Trophoblast cell (in vitro differentiated cells and primary cell): ENCODE data around the gene MACROD2.

Experiments
- DNase-seq, 2 donors: peaks; one replicate each; pipeline ENCODE4 v3.0.0-alpha.2; 2016
- H2AFZ ChIP-seq: 2 replicates; pipeline ENCODE4 v1.6.1; 2013; ENCODE audit warnings: low read length, moderate library complexity, mild to moderate bottlenecking; ENCODE audit not compliant: insufficient read depth, poor library complexity
- H2AK5ac ChIP-seq: 2 replicates; pipeline ENCODE4 v1.6.1; 2013; ENCODE audit warnings: mild to moderate bottlenecking, low read length
- H2BK120ac ChIP-seq: 2 replicates; pipeline ENCODE4 v1.6.1; 2013; ENCODE audit warnings: low read length, mild to moderate bottlenecking, moderate library complexity; ENCODE audit not compliant: insufficient read depth, poor library complexity
- H2BK12ac ChIP-seq: 2 replicates; pipeline ENCODE4 v1.6.1; 2013; ENCODE audit warnings: mild to moderate bottlenecking, low read length, moderate library complexity
- H2BK5ac ChIP-seq: 2 replicates; pipeline ENCODE4 v1.6.1; 2013; ENCODE audit warnings: low read length, low read depth, moderate library complexity, mild to moderate bottlenecking; ENCODE audit not compliant: poor library complexity
- H3K14ac ChIP-seq: 2 replicates; pipeline ENCODE4 v1.6.1; 2013; ENCODE audit warnings: mild to moderate bottlenecking, low read length
- H3K18ac ChIP-seq: 2 replicates; pipeline ENCODE4 v1.6.1; 2013; ENCODE audit warnings: mild to moderate bottlenecking, low read length
- H3K23ac ChIP-seq: 2 replicates; pipeline ENCODE4 v1.6.1; 2013; ENCODE audit warnings: low read length
- H3K27ac ChIP-seq: 2 replicates; pipeline ENCODE4 v1.5.1; 2013; ENCODE audit warnings: low read depth, mild to moderate bottlenecking, inconsistent platforms, low read length, moderate library complexity
- H3K27me3 ChIP-seq: 2 replicates; pipeline ENCODE4 v1.6.1; 2013; ENCODE audit warnings: inconsistent platforms, mild to moderate bottlenecking, low read length, moderate library complexity; ENCODE audit not compliant: insufficient read depth
- H3K36me3 ChIP-seq, 2 experiments: 1 replicate in 1 of 2; 2 replicates in 1 of 2; pipeline ENCODE4 v1.6.1; 2013; ENCODE audit warnings: low read length in 2 of 2, mild to moderate bottlenecking in 2 of 2, moderate library complexity in 1 of 2; ENCODE audit not compliant: insufficient read depth in 2 of 2, control insufficient read depth in 1 of 2
- H3K4ac ChIP-seq: 2 replicates; pipeline ENCODE4 v1.6.1; 2013; ENCODE audit warnings: low read depth, mild to moderate bottlenecking, low read length, moderate library complexity
- H3K4me1 ChIP-seq, 2 experiments: 1 replicate in 1 of 2; 2 replicates in 1 of 2; pipeline ENCODE4 v1.6.1; 2013; ENCODE audit warnings: low read length in 2 of 2, mild to moderate bottlenecking in 2 of 2, moderate library complexity in 1 of 2; ENCODE audit not compliant: insufficient read depth in 2 of 2, control insufficient read depth in 1 of 2
- H3K4me2 ChIP-seq: 2 replicates; pipeline ENCODE4 v1.6.1; 2013; ENCODE audit warnings: inconsistent platforms, mild to moderate bottlenecking, low read length, moderate library complexity
- H3K4me3 ChIP-seq: 2 replicates; pipeline ENCODE4 v1.5.1; 2013; ENCODE audit warnings: mild to moderate bottlenecking, low read depth, low read length, inconsistent platforms
- H3K79me1 ChIP-seq: one replicate; pipeline ENCODE4 v1.6.1; 2013; ENCODE audit warnings: low read length
- H3K79me2 ChIP-seq: 2 replicates; pipeline ENCODE4 v1.6.1; 2013; ENCODE audit warnings: low read length, mild to moderate bottlenecking; ENCODE audit not compliant: control insufficient read depth, insufficient read depth, poor library complexity
- H3K9ac ChIP-seq: 2 replicates; pipeline ENCODE4 v1.6.1; 2013; ENCODE audit warnings: mild to moderate bottlenecking, low read length
- H3K9me3 ChIP-seq: 2 replicates; pipeline ENCODE4 v1.6.1; 2013; ENCODE audit warnings: low read depth, mild to moderate bottlenecking, control low read depth, inconsistent platforms, low read length; ENCODE audit not compliant: insufficient read depth
- H4K12ac ChIP-seq: 2 replicates; pipeline ENCODE4 v1.6.1; 2013; ENCODE audit warnings: low read depth, mild to moderate bottlenecking, low read length, moderate library complexity
- H4K8ac ChIP-seq: 2 replicates; pipeline ENCODE4 v1.6.1; 2013; ENCODE audit warnings: low read depth, mild to moderate bottlenecking, low read length, moderate library complexity
- H4K91ac ChIP-seq: one replicate; pipeline ENCODE4 v1.6.1; 2013; ENCODE audit warnings: low read depth, mild to moderate bottlenecking, low read length, moderate library complexity
- WGBS: extraction: QIAGEN DNeasy Blood & Tissue Kit; methylation state at CpG from one replicate; pipeline ENCODE4 v1.1.7; 2013; ENCODE audit warnings: missing lambda C conversion rate; ENCODE audit not compliant: insufficient read length, insufficient coverage; ENCODE audit errors: extremely low coverage; 5-methylcytosine and 5-hydroxymethylcytosine counted together

MACROD2 gene

DNA sequence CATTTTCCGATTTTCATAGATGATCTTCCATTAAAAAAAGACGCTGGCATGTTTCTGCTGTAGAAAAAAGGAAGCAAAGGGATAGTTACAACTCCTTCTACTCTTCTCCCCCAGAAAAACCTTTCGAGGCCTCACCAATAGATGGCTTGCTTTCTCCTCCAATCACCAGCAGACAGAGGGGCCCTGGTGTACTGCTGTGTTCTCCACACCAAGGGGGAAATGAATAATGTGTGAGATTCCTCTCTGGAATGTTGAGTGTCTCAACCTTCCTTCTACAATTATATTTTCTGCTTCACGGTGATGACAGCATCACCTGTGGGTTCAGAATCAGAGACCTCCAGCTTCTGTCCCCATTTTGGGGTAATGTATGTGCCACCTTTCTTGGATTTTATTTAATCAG lies 527.8 kb downstream of the MACROD2 start:
- Histone ChIP-seq H3K18ac (no peak overlapping the region), H4K8ac (no peak overlapping the region), H3K27ac (no peak overlapping the region), H4K12ac (no peak overlapping the region), H3K79me2 (no peaks in the 10 kb centered on the region), H3K4ac (no peak overlapping the region), H3K36me3 (no peaks in the 10 kb centered on the region), H3K9ac (no peak overlapping the region), H3K4me2 (no peak overlapping the region), H3K23ac (no peak overlapping the region), H3K79me1 (no peaks in the 10 kb centered on the region), H2AFZ (no peak overlapping the region), H3K4me1 (no peaks in the 10 kb centered on the region), H2BK12ac (no peak overlapping the region), H3K27me3 (no peaks in the 10 kb centered on the region), H2AK5ac (no peak overlapping the region), H4K91ac (no peak overlapping the region), H3K4me3 (no peak overlapping the region), H2BK5ac (no peak overlapping the region), H3K9me3 (peaks cover 3% of the 10 kb centered on the region), H2BK120ac (no peak overlapping the region), H3K14ac (no peak overlapping the region)
- WGBS: no CpG with 5 or more reads among the region's 4 CpGs
- DNase-seq: no peak

DNA sequence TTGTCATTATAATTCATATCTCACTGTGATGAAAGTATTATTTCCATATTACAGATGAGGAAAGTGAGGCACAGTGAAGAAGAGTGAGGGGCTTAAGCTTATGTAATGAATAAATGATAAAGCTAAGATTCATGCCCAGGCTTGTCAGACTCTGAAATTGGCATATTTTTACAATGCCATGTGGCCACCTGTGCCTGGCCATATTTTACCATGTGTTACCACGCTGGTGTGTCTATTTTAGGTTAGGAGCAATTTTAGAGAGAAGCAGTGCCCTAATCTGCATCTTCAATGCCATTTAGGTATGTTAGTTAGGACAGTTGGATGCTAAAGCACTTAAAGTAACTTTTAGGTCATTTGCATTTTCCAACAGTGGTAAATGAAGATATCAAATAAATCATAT lies 530.1 kb downstream of the MACROD2 start:
- H3K4me1 ChIP-seq: no peaks in the 10 kb centered on the region
- H3K79me2 ChIP-seq: no peaks in the 10 kb centered on the region
- H3K4me2 ChIP-seq: no peak overlapping the region
- no peaks in the 10 kb centered on the region for H3K79me1 ChIP-seq
- H3K36me3 ChIP-seq: no peaks in the 10 kb centered on the region
- H3K4ac ChIP-seq: no peak overlapping the region
- no CpG with 5 or more reads among the region's 1 CpG for WGBS
- H3K9ac ChIP-seq: no peak overlapping the region
- no peak overlapping the region for H2AK5ac ChIP-seq
- H2BK12ac ChIP-seq: no peak overlapping the region
- no peak overlapping the region for H3K23ac ChIP-seq
- no peak overlapping the region for H2BK120ac ChIP-seq
- no peak overlapping the region for H3K18ac ChIP-seq
- no peaks in the 10 kb centered on the region for H3K27me3 ChIP-seq
- no peak overlapping the region for H4K91ac ChIP-seq
- H2BK5ac ChIP-seq: no peak overlapping the region
- H3K9me3 ChIP-seq: peaks cover 3% of the 10 kb centered on the region
- no peak overlapping the region for H3K4me3 ChIP-seq
- no peak for DNase-seq
- no peak overlapping the region for H4K8ac ChIP-seq
- H3K14ac ChIP-seq: no peak overlapping the region
- H2AFZ ChIP-seq: no peak overlapping the region
- no peak overlapping the region for H4K12ac ChIP-seq
- no peak overlapping the region for H3K27ac ChIP-seq

DNA sequence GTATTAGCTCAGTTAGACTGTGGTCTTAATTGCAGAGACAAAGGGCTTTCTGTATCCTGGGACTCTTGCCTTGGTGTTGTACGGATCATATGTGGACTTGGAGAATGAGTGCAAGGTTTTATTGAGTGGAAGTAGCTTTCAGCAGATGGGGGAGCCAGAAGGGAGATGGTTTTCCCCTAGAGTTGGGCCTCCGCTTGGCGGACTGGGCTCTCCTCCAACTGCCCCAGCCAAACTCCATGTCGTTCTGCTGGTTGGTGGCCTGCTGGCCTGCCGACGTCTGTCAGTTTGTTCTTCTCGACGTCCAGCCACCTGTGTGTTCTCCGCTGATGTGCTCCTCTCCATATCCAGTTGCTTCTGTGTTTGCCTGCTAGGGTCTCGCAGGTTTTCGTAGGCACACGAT lies 531.6 kb downstream of the MACROD2 start:
- H3K18ac ChIP-seq: no peak overlapping the region
- no peaks in the 10 kb centered on the region for H3K27me3 ChIP-seq
- H2BK12ac ChIP-seq: no peak overlapping the region
- no CpG with 5 or more reads among the region's 12 CpGs for WGBS
- no peak overlapping the region for H3K23ac ChIP-seq
- peaks cover 3% of the 10 kb centered on the region for H3K9me3 ChIP-seq
- H2BK120ac ChIP-seq: no peak overlapping the region
- no peak overlapping the region for H3K4me2 ChIP-seq
- H3K14ac ChIP-seq: no peak overlapping the region
- no peaks in the 10 kb centered on the region for H3K79me2 ChIP-seq
- no peak overlapping the region for H2AFZ ChIP-seq
- H4K8ac ChIP-seq: no peak overlapping the region
- no peaks in the 10 kb centered on the region for H3K79me1 ChIP-seq
- no peak for DNase-seq
- H2BK5ac ChIP-seq: no peak overlapping the region
- H4K12ac ChIP-seq: no peak overlapping the region
- no peak overlapping the region for H3K4me3 ChIP-seq
- H3K9ac ChIP-seq: no peak overlapping the region
- H3K4ac ChIP-seq: no peak overlapping the region
- no peak overlapping the region for H4K91ac ChIP-seq
- no peaks in the 10 kb centered on the region for H3K4me1 ChIP-seq
- no peak overlapping the region for H2AK5ac ChIP-seq
- H3K27ac ChIP-seq: no peak overlapping the region
- H3K36me3 ChIP-seq: no peaks in the 10 kb centered on the region

- Histone ChIP-seq H3K9ac (no peak overlapping the region), H3K4ac (no peak overlapping the region), H2BK5ac (no peak overlapping the region), H3K36me3 (no peaks in the 10 kb centered on the region), H3K79me2 (no peaks in the 10 kb centered on the region), H3K4me1 (no peaks in the 10 kb centered on the region), H3K27me3 (no peaks in the 10 kb centered on the region), H4K8ac (no peak overlapping the region), H2AK5ac (no peak overlapping the region), H3K4me3 (no peak overlapping the region), H2BK120ac (no peak overlapping the region), H3K23ac (no peak overlapping the region), H2AFZ (no peak overlapping the region), H2BK12ac (no peak overlapping the region), H4K91ac (no peak overlapping the region), H3K18ac (no peak overlapping the region), H3K4me2 (no peak overlapping the region), H3K9me3 (peaks cover 3% of the 10 kb centered on the region), H3K79me1 (no peaks in the 10 kb centered on the region), H3K27ac (no peak overlapping the region), H4K12ac (no peak overlapping the region), H3K14ac (no peak overlapping the region)
- no peak for DNase-seq
- no CpG with 5 or more reads among the region's 5 CpGs for WGBS
Observed at GRCh38 chr20:14531786-14532185, 536.5 kb downstream of the MACROD2 start.
